T-helper 2 cell treated with Interferon-gamma antibody and Interleukin-4, amounts not matched to agents 5 μg/mL and 100 μg/mL, for 36 hours (primary cell): Measurements from ENCODE around the gene RUFY2.
"Not testable (repeated sequence)": the region's sequence is repeated elsewhere in the genome, so short reads cannot be mapped to it uniquely, and the experiment has no call there.

Experiments
- DNase-seq: peaks from one replicate; pipeline ENCODE4 v3.0.0; 2021; ENCODE audit warnings: low spot score
- H3K27ac Mint-ChIP-seq: one replicate; pipeline ENCODE4 v1.8.0; 2021; ENCODE audit warnings: mild to moderate bottlenecking, mixed read lengths
- H3K27me3 Mint-ChIP-seq: one replicate; pipeline ENCODE4 v1.8.0; 2021; ENCODE audit warnings: low read depth, mixed read lengths
- H3K36me3 Mint-ChIP-seq: one replicate; pipeline ENCODE4 v1.8.0; 2021; ENCODE audit warnings: low read depth, mixed read lengths
- H3K4me1 Mint-ChIP-seq: one replicate; pipeline ENCODE4 v1.8.0; 2021; ENCODE audit warnings: low read depth, mixed read lengths
- H3K4me3 Mint-ChIP-seq: one replicate; pipeline ENCODE4 v1.8.0; 2022; ENCODE audit warnings: mild to moderate bottlenecking, moderate library complexity, mixed read lengths
- H3K9me3 Mint-ChIP-seq: one replicate; pipeline ENCODE4 v1.8.0; 2021; ENCODE audit warnings: mixed read lengths

RUFY2 gene, protein sequence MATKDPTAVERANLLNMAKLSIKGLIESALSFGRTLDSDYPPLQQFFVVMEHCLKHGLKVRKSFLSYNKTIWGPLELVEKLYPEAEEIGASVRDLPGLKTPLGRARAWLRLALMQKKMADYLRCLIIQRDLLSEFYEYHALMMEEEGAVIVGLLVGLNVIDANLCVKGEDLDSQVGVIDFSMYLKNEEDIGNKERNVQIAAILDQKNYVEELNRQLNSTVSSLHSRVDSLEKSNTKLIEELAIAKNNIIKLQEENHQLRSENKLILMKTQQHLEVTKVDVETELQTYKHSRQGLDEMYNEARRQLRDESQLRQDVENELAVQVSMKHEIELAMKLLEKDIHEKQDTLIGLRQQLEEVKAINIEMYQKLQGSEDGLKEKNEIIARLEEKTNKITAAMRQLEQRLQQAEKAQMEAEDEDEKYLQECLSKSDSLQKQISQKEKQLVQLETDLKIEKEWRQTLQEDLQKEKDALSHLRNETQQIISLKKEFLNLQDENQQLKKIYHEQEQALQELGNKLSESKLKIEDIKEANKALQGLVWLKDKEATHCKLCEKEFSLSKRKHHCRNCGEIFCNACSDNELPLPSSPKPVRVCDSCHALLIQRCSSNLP

DNA sequence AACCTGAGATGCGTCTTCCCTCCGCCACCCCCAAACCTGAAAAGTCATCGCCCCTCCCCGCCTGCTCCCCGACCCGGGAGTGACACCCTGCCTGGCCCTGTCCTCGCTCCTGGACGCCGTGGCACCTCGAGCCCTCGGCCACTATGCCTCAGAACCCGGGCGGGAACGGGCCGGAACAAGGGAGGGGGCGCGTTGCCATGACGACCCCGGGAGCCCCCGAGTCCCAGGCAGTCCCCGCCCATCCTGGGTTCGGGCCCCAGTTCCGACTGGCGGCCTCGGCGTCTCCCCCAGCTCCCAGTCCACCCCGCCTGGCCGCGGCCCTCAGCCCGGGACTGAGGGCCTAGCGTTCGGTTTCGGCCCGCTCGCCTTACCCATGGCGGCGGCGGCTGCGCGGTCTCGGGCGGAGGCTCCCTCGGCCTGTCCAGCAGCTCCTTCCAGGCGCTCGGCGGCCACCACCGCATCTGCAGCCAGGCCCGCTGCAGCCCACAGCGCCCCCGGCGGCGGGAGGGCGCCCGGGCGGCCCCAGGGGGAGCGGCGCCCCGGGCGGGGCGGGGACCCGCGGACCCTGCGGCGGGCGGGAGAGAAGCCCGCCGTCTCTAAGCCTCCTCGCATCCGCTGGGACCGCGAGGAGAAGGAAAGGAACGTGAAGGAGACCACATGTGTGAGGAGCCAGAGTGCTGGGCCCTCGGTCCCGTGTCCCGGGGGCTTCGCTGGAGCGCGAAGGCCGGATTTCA is at the start of gene RUFY2:
TSS of gene RUFY2 (minus strand) at position 463 of the 734 bp plus-strand sequence. CDS start at position 375, 88 bp downstream.
- H3K27ac Mint-ChIP-seq = peak within 1 kb of the TSS; percentile 85
- no peaks in the 10 kb centered on the region for H3K27me3 Mint-ChIP-seq
- no peaks in the 10 kb centered on the region for H3K9me3 Mint-ChIP-seq
- H3K4me1 Mint-ChIP-seq = peaks cover 15% of the 10 kb centered on the region
- peak within 1 kb of the TSS; percentile 91 for H3K4me3 Mint-ChIP-seq
- peak; percentile 83 for DNase-seq
- H3K36me3 Mint-ChIP-seq = peaks cover 7% of the 10 kb centered on the region

DNA sequence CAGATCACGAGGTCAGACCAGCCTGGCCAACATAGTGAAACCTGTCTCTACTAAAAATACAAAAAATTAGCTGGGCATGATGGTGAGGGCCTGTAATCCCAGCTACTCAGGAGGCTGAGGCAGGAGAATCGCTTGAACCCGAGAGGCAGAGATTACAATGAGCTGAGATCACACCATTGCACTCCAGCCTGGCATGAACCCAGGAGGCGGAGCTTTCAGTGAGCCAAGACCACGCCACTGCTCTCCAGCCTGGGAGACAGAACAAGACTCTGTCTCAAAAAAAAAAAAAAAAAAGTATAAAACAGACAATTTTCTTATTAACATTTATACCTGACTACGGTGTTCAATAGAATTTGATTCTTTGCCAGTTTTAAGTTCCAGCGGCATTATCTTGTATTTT is 42.6 kb upstream of the RUFY2 start:
- H3K27me3 Mint-ChIP-seq, H3K27ac Mint-ChIP-seq: not testable (repeated sequence)
- H3K36me3 Mint-ChIP-seq = peaks cover 37% of the 10 kb centered on the region

DNA sequence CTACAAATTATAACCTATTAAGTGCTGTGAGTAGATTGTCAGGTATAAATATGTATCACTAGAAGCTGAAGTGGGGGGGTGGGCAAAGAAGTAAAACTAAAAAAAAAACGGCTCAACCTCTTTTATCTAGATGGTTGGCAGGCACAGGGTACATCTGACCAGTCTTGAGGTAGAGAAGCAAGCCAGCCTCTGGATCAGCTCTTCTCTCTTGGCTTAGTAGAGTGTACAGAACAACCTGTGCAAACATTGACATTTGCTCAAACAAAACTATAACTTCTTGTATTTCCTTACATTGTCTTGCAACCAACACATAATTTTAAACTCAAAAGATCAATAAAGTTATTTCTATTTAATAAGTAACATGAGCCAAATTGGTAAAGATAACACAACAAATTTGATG is 39.1 kb upstream of the RUFY2 start:
- no peak overlapping the region for H3K4me3 Mint-ChIP-seq
- H3K36me3 Mint-ChIP-seq = peaks cover 28% of the 10 kb centered on the region
- no peak for DNase-seq
- no peaks in the 10 kb centered on the region for H3K27me3 Mint-ChIP-seq
- H3K27ac Mint-ChIP-seq = no peak overlapping the region
- no peaks in the 10 kb centered on the region for H3K9me3 Mint-ChIP-seq
- no peaks in the 10 kb centered on the region for H3K4me1 Mint-ChIP-seq

More for the DNA sequence above, 42.6 kb upstream of the RUFY2 start:
- not testable (repeated sequence) for H3K4me3 Mint-ChIP-seq, H3K4me1 Mint-ChIP-seq, H3K9me3 Mint-ChIP-seq, DNase-seq

DNA sequence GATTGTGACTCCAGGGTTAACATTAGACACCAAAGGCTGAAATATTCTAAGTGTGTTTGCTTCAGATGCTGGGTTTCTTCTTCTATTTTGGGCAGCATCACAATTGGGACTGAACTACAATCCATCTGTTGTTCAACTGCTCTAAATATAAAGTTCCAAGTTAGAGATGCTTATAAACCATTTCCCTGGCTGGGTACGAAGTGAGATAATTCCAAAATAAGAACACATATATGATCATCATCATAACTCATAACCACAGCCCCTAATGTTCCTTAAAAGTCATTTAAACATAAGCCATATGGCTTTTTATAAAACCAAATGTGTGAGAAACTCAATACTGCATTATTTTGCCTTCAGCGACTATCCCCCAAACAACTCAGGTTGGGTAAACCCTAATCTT is 35.9 kb upstream of the RUFY2 start:
- Mint-ChIP-seq H3K4me1 (no peaks in the 10 kb centered on the region), H3K27me3 (no peaks in the 10 kb centered on the region), H3K27ac (no peak overlapping the region), H3K4me3 (no peak overlapping the region), H3K9me3 (no peaks in the 10 kb centered on the region), H3K36me3 (peaks cover 30% of the 10 kb centered on the region)
- DNase-seq = no peak

DNA sequence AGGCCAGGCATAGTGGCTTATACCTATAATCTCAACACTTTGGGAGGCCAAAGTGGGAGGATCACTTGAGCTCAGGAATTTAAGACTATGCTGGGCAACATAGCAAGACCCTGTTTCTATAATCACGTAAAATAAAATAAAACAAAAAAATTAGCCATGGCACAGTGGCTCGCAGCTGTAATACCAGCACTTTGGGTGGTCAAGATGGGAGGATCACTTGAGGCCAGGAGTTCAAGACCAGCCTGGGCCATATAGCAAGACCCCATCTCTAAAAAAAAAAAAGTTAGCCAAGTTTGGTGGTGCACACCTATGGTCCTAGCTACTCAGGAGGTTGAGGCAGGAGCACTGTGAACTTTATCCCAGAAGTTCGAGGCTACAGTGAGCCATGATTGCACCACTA is 33.8 kb upstream of the RUFY2 start:
- Mint-ChIP-seq H3K4me3 (no peak overlapping the region), H3K27ac (no peak overlapping the region), H3K36me3 (peaks cover 32% of the 10 kb centered on the region), H3K27me3 (no peaks in the 10 kb centered on the region), H3K9me3 (no peaks in the 10 kb centered on the region), H3K4me1 (no peaks in the 10 kb centered on the region)
- DNase-seq = no peak

DNA sequence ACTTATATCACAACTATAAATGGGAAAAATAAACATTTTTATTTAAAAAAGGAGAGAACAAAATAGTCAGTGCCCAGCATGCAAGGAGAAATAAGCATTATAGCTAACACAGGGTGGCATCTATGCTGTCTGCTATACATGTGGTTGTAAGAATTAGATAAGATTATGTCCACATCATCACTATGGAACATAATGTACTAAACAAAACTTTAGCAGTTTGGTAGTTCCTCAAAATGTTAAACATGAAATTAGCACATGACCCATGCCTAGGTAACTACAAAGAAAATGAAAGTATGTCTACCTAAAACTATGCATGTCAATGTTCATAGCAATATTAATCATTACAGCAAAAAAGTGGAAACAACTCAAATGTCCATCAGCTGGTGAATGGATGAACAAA is 28.7 kb upstream of the RUFY2 start:
- H3K27me3 Mint-ChIP-seq = no peaks in the 10 kb centered on the region
- H3K36me3 Mint-ChIP-seq = peaks cover 37% of the 10 kb centered on the region
- H3K9me3 Mint-ChIP-seq = no peaks in the 10 kb centered on the region
- H3K4me3 Mint-ChIP-seq = no peak overlapping the region
- no peak for DNase-seq
- H3K27ac Mint-ChIP-seq = no peak overlapping the region
- no peaks in the 10 kb centered on the region for H3K4me1 Mint-ChIP-seq

DNA sequence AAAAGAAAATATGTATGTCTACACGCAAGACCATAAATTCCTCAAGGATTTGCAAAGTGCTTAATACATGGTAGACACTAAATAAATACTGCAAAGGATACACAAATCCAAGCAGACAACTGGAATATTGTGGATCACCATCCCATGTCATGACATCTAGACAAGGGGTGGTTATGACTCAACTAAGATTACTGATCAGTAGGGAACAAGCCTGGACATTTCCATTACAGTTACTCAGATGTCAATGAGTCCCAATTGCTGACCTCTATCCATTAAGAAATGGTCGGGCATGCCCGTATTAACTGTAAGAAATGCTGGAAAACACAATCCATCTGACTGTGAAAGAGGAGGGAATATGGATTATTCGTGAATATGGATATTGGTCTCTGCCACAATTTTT is 27.6 kb upstream of the RUFY2 start:
- no peak for DNase-seq
- Mint-ChIP-seq H3K4me3 (no peak overlapping the region), H3K27me3 (no peaks in the 10 kb centered on the region), H3K9me3 (no peaks in the 10 kb centered on the region), H3K36me3 (peaks cover 39% of the 10 kb centered on the region), H3K4me1 (no peaks in the 10 kb centered on the region), H3K27ac (no peak overlapping the region)

DNA sequence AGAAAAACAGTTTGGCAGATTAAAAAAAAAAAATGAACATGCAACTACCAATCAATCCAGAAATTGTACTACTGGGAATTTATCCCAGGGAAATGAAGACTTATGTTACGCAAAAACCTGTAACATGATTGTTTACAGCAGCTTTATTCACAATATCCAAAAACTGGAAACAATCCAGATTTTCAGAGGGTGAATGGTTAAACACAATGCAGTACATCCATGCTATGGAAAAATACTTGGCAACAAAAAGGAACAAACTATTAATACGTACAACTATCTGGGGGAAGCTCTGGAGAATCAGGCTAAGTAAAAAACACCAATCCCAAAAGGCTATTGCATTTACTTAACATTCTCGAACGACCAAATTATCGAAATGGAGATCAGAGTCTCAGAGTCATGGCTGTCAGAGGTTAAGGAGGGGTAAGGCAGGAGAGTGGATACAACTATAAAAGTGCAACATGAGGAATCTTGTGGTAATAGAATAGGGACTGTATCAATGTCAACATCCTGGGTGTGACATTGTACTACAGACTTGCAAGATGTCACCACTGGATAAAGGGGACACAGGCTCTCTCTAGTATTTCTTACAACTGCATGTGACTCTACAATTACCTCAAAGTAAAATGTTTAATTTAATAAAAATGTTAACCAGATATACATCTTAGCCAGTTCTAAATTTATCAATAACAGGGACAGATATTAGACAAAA is 21.5 kb upstream of the RUFY2 start:
- no peak for DNase-seq
- no peak overlapping the region for H3K4me3 Mint-ChIP-seq
- no peaks in the 10 kb centered on the region for H3K9me3 Mint-ChIP-seq
- no peaks in the 10 kb centered on the region for H3K27me3 Mint-ChIP-seq
- H3K36me3 Mint-ChIP-seq = peaks cover 26% of the 10 kb centered on the region
- no peak overlapping the region for H3K27ac Mint-ChIP-seq
- H3K4me1 Mint-ChIP-seq = peaks cover 7% of the 10 kb centered on the region

DNA sequence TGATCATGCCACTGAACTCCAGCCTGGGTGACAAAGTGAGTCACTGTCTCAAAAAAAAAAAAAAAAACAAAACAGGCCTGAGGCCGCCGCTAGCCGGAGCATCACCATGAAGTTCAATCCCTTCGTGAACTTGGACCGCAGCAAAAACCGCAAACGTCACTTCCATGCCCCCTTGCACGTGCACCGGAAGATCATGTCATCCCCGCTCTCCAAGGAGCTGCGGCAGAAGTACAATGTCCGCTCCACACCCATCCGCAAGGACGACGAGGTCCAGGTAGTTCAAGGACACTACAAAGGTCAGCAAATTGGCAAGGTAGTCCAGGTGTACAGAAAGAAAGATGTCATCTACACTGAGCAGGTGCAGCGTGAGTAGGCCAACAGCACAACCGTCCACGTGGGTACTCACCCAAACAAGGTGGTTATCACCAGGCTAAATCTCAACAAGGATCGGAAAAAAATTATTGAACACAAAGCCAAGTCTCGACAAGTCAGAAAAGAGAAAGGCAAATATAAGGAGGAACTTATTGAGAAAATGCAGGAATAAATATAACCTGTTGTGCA is 17.5 kb upstream of the RUFY2 start:
- H3K4me3 Mint-ChIP-seq = no peak overlapping the region
- H3K36me3 Mint-ChIP-seq = peaks cover 33% of the 10 kb centered on the region
- no peak overlapping the region for H3K27ac Mint-ChIP-seq
- DNase-seq = no peak
- no peaks in the 10 kb centered on the region for H3K27me3 Mint-ChIP-seq
- H3K4me1 Mint-ChIP-seq = peaks cover 11% of the 10 kb centered on the region
- H3K9me3 Mint-ChIP-seq = no peaks in the 10 kb centered on the region

DNA sequence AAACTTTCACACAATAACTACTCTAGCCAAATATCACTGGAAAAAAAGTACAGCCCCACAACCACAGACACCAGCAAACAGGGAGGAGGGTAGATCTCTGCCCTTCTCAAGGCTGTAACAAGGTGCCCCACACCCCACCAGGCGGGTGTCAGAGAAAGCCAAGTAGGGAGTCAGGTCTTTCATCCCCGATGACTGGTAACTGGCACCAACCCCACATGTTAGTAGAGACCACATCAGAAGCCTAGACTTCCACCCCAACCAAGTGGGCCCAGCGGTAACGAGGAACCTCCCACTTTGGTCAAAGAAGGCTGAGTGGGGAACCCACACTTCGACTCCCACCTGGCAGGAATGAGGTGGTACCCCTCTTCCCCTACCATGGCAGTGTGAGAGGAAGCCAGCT is 16.4 kb upstream of the RUFY2 start:
- Mint-ChIP-seq H3K4me1 (peaks cover 11% of the 10 kb centered on the region), H3K4me3 (no peak overlapping the region), H3K36me3 (peaks cover 40% of the 10 kb centered on the region), H3K27me3 (no peaks in the 10 kb centered on the region), H3K27ac (peak overlapping the region; percentile 56), H3K9me3 (no peaks in the 10 kb centered on the region)
- DNase-seq = peak; percentile 21

DNA sequence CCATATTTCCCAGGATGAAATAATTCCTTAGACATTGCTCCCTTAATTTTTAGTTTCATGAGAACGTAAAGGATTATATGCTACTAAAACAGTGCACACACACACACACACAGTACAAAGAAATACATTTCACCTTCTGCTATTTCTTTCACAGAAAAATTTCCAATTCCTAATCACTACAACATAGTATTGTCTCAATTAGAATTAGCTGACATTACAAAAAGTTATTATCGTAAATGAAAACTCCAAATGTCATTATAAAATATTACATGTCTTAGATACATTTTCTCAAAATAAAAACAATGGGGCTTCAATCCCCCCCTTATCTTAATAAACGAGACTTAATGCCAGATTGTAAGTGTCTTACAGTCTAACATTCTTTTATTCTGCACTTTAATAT is 12.3 kb upstream of the RUFY2 start:
- Mint-ChIP-seq H3K4me1 (peaks cover 10% of the 10 kb centered on the region), H3K27me3 (no peaks in the 10 kb centered on the region), H3K9me3 (no peaks in the 10 kb centered on the region), H3K4me3 (no peak overlapping the region), H3K27ac (no peak overlapping the region), H3K36me3 (peaks cover 54% of the 10 kb centered on the region)
- DNase-seq = no peak

DNA sequence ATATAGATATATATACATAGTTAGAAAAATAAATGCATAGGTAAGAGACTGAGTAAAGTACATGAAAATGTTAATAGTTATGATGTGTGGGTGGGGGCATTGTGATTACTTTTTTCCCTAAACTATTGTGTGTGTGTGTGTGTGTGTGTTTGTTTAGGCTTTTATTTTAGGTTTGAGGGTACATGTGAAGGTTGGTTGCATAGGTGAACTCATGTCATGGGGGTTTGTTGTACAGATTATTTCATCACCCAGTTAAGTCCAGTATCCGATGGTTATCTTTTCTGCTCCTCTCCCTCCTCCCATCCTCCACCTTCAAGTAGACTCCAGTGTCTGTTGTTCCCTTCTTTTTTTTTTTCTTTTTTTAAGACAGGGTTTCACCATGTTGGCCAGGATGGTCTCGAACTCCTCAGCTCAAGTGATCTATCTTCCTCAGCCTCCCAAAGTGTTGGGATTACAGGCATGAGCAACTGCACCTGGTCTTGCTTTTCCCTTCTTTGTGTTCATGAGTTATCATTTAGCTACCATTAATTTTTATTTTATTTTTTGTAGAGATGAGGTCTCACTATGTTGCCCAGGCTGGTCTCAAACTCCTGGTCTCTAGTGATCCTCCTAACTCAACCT is 1.9 kb upstream of the RUFY2 start:
- Mint-ChIP-seq H3K27me3 (no peaks in the 10 kb centered on the region), H3K4me3 (no peak overlapping the region), H3K4me1 (peaks cover 15% of the 10 kb centered on the region)

DNA sequence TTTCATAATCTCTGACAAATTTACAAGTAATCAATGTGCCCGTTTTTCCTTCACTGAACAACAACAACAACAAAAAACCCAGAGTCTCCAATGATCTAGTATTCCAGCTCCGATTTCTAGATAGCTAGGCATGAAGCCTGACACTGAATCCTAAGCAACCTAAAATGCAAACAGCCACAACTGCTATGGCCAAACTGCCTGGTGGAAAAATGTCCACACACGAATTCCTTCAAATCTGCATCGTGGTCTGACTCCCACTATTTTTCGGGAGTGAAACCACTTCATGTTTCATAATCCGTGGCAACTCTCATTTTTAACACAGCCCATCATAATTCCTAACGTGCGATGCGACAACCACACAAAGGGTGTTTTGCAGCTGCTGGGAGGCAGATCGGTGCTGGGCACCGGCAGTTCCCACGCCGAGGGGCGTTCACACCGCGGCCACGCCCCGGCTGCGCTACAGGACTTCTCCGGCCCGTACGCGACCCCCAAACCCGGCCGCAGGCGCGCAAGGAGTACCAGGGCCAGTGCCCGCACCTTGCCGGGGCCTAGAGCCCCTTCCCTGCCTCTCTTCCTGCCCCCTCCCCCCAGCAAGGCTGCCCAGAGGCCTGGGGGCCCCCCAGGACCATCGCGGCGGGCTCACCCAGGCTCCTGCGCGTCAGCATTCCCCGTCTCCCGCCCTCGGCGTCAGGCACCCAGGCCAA is 814 bp downstream of the RUFY2 start:
- peak overlapping the region; percentile 85 for H3K27ac Mint-ChIP-seq
- DNase-seq = peak; percentile 42
- peaks cover 9% of the 10 kb centered on the region for H3K36me3 Mint-ChIP-seq
- peak overlapping the region; percentile 91 for H3K4me3 Mint-ChIP-seq
- H3K27me3 Mint-ChIP-seq = no peaks in the 10 kb centered on the region
- no peaks in the 10 kb centered on the region for H3K9me3 Mint-ChIP-seq
- peaks cover 15% of the 10 kb centered on the region for H3K4me1 Mint-ChIP-seq

More for the DNA sequence above, 1.9 kb upstream of the RUFY2 start:
- Mint-ChIP-seq H3K9me3 (no peaks in the 10 kb centered on the region), H3K36me3 (peaks cover 15% of the 10 kb centered on the region), H3K27ac (no peak overlapping the region)
- DNase-seq = no peak
